Gastrocnemius medialis (tissue), 4 donors: ENCODE measurements around the gene CCDC33.

Source experiments
- CTCF ChIP-seq, 5 experiments: fragments of 450-650 bp in 3 of 5; fragments of 200-600 bp in 2 of 5; sonication (generic) in 2 of 5; IDR thresholded peaks in 4 of 5; conservative IDR thresholded peaks in 1 of 5; 1 replicate in 4 of 5; 2 replicates in 1 of 5; pipeline ENCODE4 v1.5.1; 2016 to 2019; ENCODE audit warnings: antibody characterized with exemption in 5 of 5, mild to moderate bottlenecking in 3 of 5, moderate library complexity in 3 of 5
- POLR2A ChIP-seq, 2 donors: fragments of 450-650 bp; IDR thresholded peaks; one replicate each; pipeline ENCODE4 v1.6.1; 2017; ENCODE audit warnings: antibody characterized with exemption in 2 of 2, mild to moderate bottlenecking in 2 of 2, moderate library complexity in 2 of 2

DNA sequence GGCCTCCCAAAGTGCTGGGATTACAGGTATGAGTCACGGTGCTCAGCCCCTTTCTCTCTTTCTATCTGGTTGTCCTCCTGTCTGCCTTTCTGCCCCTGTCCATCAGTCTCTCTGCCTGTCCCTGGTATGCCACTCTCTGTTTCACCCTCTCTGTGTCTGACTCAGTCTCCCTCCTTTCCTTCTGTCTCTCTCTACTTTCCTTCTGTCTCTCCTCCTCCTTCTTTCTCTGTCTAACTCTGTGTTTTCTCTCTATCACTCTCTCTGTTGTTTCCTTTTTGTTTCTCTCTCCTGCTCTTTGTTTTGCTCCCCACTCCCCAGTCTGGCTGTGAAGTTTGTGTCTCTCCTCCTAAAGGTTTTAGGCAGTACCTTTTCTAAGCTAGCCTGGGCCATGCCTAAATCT, 24.5 kb upstream of the CCDC33 start:
- no peak for TF ChIP-seq CTCF (IDR thresholded peaks at IDR 0.05 in 4 of 5, conservative IDR thresholded peaks at IDR 0.05 in 1 of 5)
- no peak for TF ChIP-seq POLR2A (IDR thresholded peaks at IDR 0.05)
